ENCODE results near the gene SORCS1. TPM values are rescaled to one million over a fixed set of nuclear protein-coding genes. Genes with fewer than 3 reads are reported as not detected.
A peak's percentile ranks its signal among the peaks of the same experiment; 100 is the strongest.

The SORCS1 gene
- polyA plus RNA-seq, 4 donors: 8.3 to 21.3 (median 14.1) TPM

- no peak for DNase-seq (ENCODE audit: low read depth in 4 of 4, low spot score in 2 of 4)
Measured at GRCh38 chr10:106830471-106830870, 334.0 kb downstream of the SORCS1 start.

- DNase-seq (ENCODE audit: low read depth in 4 of 4, low spot score in 2 of 4): no peak
Measured at GRCh38 chr10:106830006-106830405, 334.5 kb downstream of the SORCS1 start.

- no peak for DNase-seq (ENCODE audit: low read depth in 4 of 4, low spot score in 2 of 4)
Measured at GRCh38 chr10:106826716-106827115, 337.8 kb downstream of the SORCS1 start.

- DNase-seq (ENCODE audit: low read depth in 4 of 4, low spot score in 2 of 4): no peak
Measured at GRCh38 chr10:106825576-106826364, 338.7 kb downstream of the SORCS1 start.

GRCh38 chr10:106820579-106820978, 343.9 kb downstream of the SORCS1 start:
- no peak for DNase-seq (ENCODE audit: low read depth in 4 of 4, low spot score in 2 of 4)

- DNase-seq (ENCODE audit: low read depth in 4 of 4, low spot score in 2 of 4): no peak
Measured at GRCh38 chr10:106819490-106819889, 345.0 kb downstream of the SORCS1 start.

- DNase-seq (ENCODE audit: low read depth in 4 of 4, low spot score in 2 of 4): no peak
Measured at GRCh38 chr10:106816318-106817085, 348.0 kb downstream of the SORCS1 start.

- DNase-seq (ENCODE audit: low read depth in 4 of 4, low spot score in 2 of 4): no peak
Measured at GRCh38 chr10:106815427-106816043, 349.0 kb downstream of the SORCS1 start.

- no peak for DNase-seq (ENCODE audit: low read depth in 4 of 4, low spot score in 2 of 4)
Measured at GRCh38 chr10:106804992-106805582, 359.4 kb downstream of the SORCS1 start.

- no peak for DNase-seq (ENCODE audit: low read depth in 4 of 4, low spot score in 2 of 4)
Measured at GRCh38 chr10:106802949-106803348, 361.6 kb downstream of the SORCS1 start.

- no peak for DNase-seq (ENCODE audit: low read depth in 4 of 4, low spot score in 2 of 4)
Measured at GRCh38 chr10:106799776-106800175, 364.7 kb downstream of the SORCS1 start.

- peak in 3 of 4 donors; percentile 19 to 29 (median 22) for DNase-seq (ENCODE audit: low read depth in 4 of 4, low spot score in 2 of 4)
Measured at GRCh38 chr10:106795619-106796018, 368.9 kb downstream of the SORCS1 start.

GRCh38 chr10:106793617-106794016, 370.9 kb downstream of the SORCS1 start:
- no peak for DNase-seq (ENCODE audit: low read depth in 4 of 4, low spot score in 2 of 4)

GRCh38 chr10:106789623-106790022, 374.9 kb downstream of the SORCS1 start:
- DNase-seq (ENCODE audit: low read depth in 4 of 4, low spot score in 2 of 4): no peak

GRCh38 chr10:106788982-106789381, 375.5 kb downstream of the SORCS1 start:
- DNase-seq (ENCODE audit: low read depth in 4 of 4, low spot score in 2 of 4): no peak

- no peak for DNase-seq (ENCODE audit: low read depth in 4 of 4, low spot score in 2 of 4)
Measured at GRCh38 chr10:106785528-106785927, 379.0 kb downstream of the SORCS1 start.

GRCh38 chr10:106780632-106781031, 383.9 kb downstream of the SORCS1 start:
- no peak for DNase-seq (ENCODE audit: low read depth in 4 of 4, low spot score in 2 of 4)

- no peak for DNase-seq (ENCODE audit: low read depth in 4 of 4, low spot score in 2 of 4)
Measured at GRCh38 chr10:106777841-106778240, 386.7 kb downstream of the SORCS1 start.

GRCh38 chr10:106775127-106775526, 389.4 kb downstream of the SORCS1 start:
- no peak for DNase-seq (ENCODE audit: low read depth in 4 of 4, low spot score in 2 of 4)

GRCh38 chr10:106772957-106773356, 391.5 kb downstream of the SORCS1 start:
- no peak for DNase-seq (ENCODE audit: low read depth in 4 of 4, low spot score in 2 of 4)

GRCh38 chr10:106771154-106771553, 393.4 kb downstream of the SORCS1 start:
- no peak for DNase-seq (ENCODE audit: low read depth in 4 of 4, low spot score in 2 of 4)
